Endothelial cell of umbilical vein (primary cell): ENCODE data around the gene SLC39A8.

ENCODE experiments used
- EZH2 ChIP-seq: IDR thresholded peaks from 2 replicates; pipeline ENCODE4 v1.6.1; 2012; ENCODE audit warnings: borderline replicate concordance, low read depth, mild to moderate bottlenecking, moderate library complexity, low read length, inconsistent platforms; ENCODE audit not compliant: severe bottlenecking
- FOS ChIP-seq: IDR thresholded peaks from 2 replicates; pipeline ENCODE4 v1.6.1; 2011; ENCODE audit warnings: mild to moderate bottlenecking, low read length, moderate library complexity, borderline replicate concordance; ENCODE audit not compliant: insufficient read depth
- JUN ChIP-seq: IDR thresholded peaks from 2 replicates; pipeline ENCODE4 v1.6.1; 2011; ENCODE audit warnings: borderline replicate concordance, low read depth; ENCODE audit not compliant: insufficient read length, insufficient read depth
- MAX ChIP-seq: IDR thresholded peaks from 2 replicates; pipeline ENCODE4 v1.6.1; 2011; ENCODE audit not compliant: insufficient read depth, insufficient read length
- MYC ChIP-seq: IDR thresholded peaks from one replicate; pipeline ENCODE4 v1.6.1; 2011; ENCODE audit warnings: mild to moderate bottlenecking, low read depth, low read length
- POLR2A ChIP-seq: IDR thresholded peaks from 2 replicates; pipeline ENCODE4 v1.6.1; 2012; ENCODE audit warnings: low read depth, mild to moderate bottlenecking, control low read depth, low read length
- POLR2AphosphoS5 ChIP-seq: IDR thresholded peaks from 2 replicates; pipeline ENCODE4 v1.6.1; 2012; ENCODE audit warnings: low read depth, mild to moderate bottlenecking, control low read depth, low read length, moderate library complexity; ENCODE audit not compliant: insufficient read depth
- TF ChIP-seq, protein P1 (sequence below), 2 donors: IDR thresholded peaks; 1 replicate in 1 of 2; 2 replicates in 1 of 2; pipeline ENCODE4 v1.5.1; 2011; ENCODE audit warnings: low read length in 2 of 2, mild to moderate bottlenecking in 2 of 2, moderate library complexity in 2 of 2, control low read depth in 1 of 2, inconsistent platforms in 1 of 2, low read depth in 1 of 2; ENCODE audit not compliant: insufficient read depth in 1 of 2; ENCODE audit errors: extremely low read depth in 1 of 2

DNA sequence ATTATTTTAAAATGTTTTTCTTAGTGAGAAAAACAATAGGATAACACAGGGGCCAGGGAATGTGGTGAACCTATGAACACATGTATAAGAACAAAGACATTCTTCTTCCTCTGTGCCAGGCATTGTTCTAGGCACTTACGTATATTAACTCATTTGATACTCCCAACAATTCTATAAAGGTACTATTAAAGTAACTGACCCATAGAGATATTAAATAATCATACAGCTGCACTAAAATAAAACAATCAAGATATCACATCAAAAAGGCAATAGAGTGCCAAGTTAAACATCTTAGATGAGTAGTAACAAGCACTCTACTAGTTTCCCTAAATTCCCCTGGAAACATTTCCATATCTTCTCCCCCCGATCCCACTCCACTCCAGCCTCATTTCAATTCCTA lies 33.4 kb downstream of the SLC39A8 start:
- TF ChIP-seq, protein P1, sequence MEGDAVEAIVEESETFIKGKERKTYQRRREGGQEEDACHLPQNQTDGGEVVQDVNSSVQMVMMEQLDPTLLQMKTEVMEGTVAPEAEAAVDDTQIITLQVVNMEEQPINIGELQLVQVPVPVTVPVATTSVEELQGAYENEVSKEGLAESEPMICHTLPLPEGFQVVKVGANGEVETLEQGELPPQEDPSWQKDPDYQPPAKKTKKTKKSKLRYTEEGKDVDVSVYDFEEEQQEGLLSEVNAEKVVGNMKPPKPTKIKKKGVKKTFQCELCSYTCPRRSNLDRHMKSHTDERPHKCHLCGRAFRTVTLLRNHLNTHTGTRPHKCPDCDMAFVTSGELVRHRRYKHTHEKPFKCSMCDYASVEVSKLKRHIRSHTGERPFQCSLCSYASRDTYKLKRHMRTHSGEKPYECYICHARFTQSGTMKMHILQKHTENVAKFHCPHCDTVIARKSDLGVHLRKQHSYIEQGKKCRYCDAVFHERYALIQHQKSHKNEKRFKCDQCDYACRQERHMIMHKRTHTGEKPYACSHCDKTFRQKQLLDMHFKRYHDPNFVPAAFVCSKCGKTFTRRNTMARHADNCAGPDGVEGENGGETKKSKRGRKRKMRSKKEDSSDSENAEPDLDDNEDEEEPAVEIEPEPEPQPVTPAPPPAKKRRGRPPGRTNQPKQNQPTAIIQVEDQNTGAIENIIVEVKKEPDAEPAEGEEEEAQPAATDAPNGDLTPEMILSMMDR (IDR thresholded peaks at IDR 0.05; ENCODE audit: extremely low read depth in 1 of 2, insufficient read depth in 1 of 2, low read depth in 1 of 2, low read length in 2 of 2): no peak
- TF ChIP-seq POLR2AphosphoS5 (no peak), POLR2A (no peak), EZH2 (no peak), MYC (no peak), JUN (no peak), FOS (no peak), MAX (no peak)
